22Rv1 (cell line): ENCODE data around the gene MRE11.

Experiments
- CTCF ChIP-seq: fragments of 450-650 bp; IDR thresholded peaks from 2 replicates; pipeline ENCODE4 v1.5.1; 2017; ENCODE audit warnings: mild to moderate bottlenecking
- ZFX ChIP-seq: fragments of 450-650 bp; IDR thresholded peaks from 2 replicates; pipeline ENCODE4 v1.6.1; 2017; ENCODE audit warnings: antibody characterized with exemption, borderline replicate concordance

GRCh38 chr11:94424011-94424410 is 69.6 kb downstream of the MRE11 start:
- TF ChIP-seq CTCF (no peak), ZFX (no peak)
